Dendritic cell treated with granulocyte-macrophage colony-stimulating factor and Interleukin-4, amounts not matched to agents 40 ng/mL and 50 ng/mL, for 4 days (primary cell): ENCODE data around the gene TECTB.

Experiments
- H3K27ac Mint-ChIP-seq: one replicate; pipeline ENCODE4 v1.8.0; 2022; ENCODE audit warnings: mild to moderate bottlenecking, mixed read lengths
- H3K27me3 Mint-ChIP-seq: one replicate; pipeline ENCODE4 v1.8.0; 2022; ENCODE audit warnings: mild to moderate bottlenecking, mixed read lengths
- H3K36me3 Mint-ChIP-seq: one replicate; pipeline ENCODE4 v1.8.0; 2022; ENCODE audit warnings: low read depth, mixed read lengths
- H3K4me1 Mint-ChIP-seq: one replicate; pipeline ENCODE4 v1.8.0; 2022; ENCODE audit warnings: low read depth, mixed read lengths
- H3K4me3 Mint-ChIP-seq: one replicate; pipeline ENCODE4 v1.8.0; 2022; ENCODE audit warnings: mild to moderate bottlenecking, moderate library complexity, mixed read lengths
- H3K9me3 Mint-ChIP-seq: one replicate; pipeline ENCODE4 v1.8.0; 2022; ENCODE audit warnings: mixed read lengths
- intact Hi-C: fragments of 100-400 bp; cut with micrococcal nuclease; formaldehyde crosslinking; loops from one replicate; pipeline ENCODE4 v1.15.0; 2022

The TECTB gene

DNA sequence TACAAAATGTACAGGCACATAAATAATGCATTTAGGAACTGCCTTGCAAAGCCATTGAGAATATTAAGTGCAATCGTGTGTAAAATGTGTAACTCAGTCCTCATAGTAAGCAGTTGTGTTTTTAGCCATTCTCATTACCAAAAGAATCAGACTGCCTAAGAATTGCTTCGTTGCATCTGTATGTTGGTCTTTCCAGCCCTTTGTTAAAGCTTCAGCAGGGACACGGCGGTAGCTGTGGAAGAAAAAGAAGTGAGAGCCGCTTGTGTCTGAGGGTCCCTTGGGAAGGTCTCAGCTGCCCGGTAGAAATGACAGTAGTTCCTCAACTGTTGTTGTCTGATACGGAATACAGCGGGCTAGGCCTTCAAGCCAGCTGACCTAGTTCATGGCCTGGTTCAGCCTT, 67.9 kb downstream of the TECTB start:
- intact Hi-C loops = no loop called here

DNA sequence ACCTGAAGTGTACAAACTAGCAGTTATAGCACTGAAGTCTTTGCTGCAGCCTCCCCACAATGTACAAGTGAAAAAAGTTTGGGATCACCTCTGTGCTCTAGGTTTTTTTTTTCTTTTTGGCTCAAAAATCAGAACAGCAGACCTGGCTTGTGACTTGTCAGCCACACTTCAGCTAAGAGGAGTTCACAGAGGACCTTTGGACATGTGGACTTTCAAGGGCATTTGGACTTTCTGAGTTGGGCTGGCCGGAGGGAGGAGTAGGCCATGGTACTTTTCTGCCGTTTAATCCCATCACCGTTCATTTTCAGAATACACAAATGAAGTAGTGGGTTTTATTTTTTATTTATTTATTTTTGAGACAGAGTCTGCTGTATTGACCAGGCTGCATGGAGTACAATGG, 68.8 kb downstream of the TECTB start:
- no peaks in the 10 kb centered on the region for H3K4me1 Mint-ChIP-seq
- no peak overlapping the region for H3K4me3 Mint-ChIP-seq
- H3K27me3 Mint-ChIP-seq = peaks cover 1% of the 10 kb centered on the region
- no peaks in the 10 kb centered on the region for H3K36me3 Mint-ChIP-seq
- no peaks in the 10 kb centered on the region for H3K9me3 Mint-ChIP-seq
- no peak overlapping the region for H3K27ac Mint-ChIP-seq
- intact Hi-C loops = no loop called here

More for the DNA sequence above, 67.9 kb downstream of the TECTB start:
- no peak overlapping the region for H3K27ac Mint-ChIP-seq
- H3K9me3 Mint-ChIP-seq = no peaks in the 10 kb centered on the region
- peaks cover 1% of the 10 kb centered on the region for H3K27me3 Mint-ChIP-seq
- no peaks in the 10 kb centered on the region for H3K36me3 Mint-ChIP-seq
- no peaks in the 10 kb centered on the region for H3K4me1 Mint-ChIP-seq
- H3K4me3 Mint-ChIP-seq = no peak overlapping the region

DNA sequence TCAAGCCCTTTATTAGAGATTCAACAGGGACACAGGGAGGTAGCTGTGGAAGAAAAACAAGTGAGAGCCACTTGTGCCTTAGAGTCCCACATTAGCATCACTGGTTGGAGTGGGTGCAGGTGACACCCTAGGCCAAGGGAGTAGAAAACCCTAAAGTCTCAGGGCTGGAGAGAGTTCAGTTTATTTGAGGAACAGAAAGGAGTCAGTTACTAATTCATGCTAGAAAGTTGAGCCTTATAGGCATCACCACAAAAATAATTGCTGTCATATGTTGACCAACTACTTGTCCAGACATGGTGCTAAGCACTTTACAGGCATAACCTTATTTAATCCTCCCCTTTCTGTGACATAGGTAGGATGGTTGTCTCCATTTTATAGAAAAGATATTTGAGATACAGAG, 69.8 kb downstream of the TECTB start:
- H3K27ac Mint-ChIP-seq = no peak overlapping the region
- intact Hi-C loops = no loop called here
- H3K27me3 Mint-ChIP-seq = no peaks in the 10 kb centered on the region

More for the DNA sequence above, 69.8 kb downstream of the TECTB start:
- H3K9me3 Mint-ChIP-seq = no peaks in the 10 kb centered on the region
- no peaks in the 10 kb centered on the region for H3K36me3 Mint-ChIP-seq
- H3K4me3 Mint-ChIP-seq = no peak overlapping the region
- no peaks in the 10 kb centered on the region for H3K4me1 Mint-ChIP-seq
